HG03571 (cell line): ENCODE measurements around the gene C1orf116.

Source experiments
- ATAC-seq: cut with Tn5 transposase; IDR thresholded peaks from one replicate; pipeline ENCODE4 v1.9.1; 2021; ENCODE audit not compliant: unreplicated experiment

Gene C1orf116

DNA sequence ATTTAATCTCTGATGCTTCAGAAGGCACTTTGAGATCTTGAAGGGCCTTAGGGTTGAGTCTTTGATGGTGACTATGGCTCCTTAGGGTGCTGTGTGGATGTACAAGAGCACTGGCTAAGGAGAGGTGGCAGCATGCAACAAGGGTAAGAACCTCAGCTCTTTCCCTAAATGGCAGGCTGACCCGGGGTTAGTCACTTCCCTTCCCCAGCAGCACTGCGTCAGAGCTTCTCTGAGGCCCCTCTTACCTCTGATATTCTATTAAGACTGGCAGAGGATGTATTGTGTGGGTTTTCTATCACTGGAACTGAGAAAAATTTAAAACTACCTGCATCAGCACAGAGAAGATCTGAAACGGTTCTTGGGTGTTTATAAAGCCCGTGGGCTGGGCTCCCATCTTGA lies 11.8 kb downstream of the C1orf116 start:
- no peak for ATAC-seq

DNA sequence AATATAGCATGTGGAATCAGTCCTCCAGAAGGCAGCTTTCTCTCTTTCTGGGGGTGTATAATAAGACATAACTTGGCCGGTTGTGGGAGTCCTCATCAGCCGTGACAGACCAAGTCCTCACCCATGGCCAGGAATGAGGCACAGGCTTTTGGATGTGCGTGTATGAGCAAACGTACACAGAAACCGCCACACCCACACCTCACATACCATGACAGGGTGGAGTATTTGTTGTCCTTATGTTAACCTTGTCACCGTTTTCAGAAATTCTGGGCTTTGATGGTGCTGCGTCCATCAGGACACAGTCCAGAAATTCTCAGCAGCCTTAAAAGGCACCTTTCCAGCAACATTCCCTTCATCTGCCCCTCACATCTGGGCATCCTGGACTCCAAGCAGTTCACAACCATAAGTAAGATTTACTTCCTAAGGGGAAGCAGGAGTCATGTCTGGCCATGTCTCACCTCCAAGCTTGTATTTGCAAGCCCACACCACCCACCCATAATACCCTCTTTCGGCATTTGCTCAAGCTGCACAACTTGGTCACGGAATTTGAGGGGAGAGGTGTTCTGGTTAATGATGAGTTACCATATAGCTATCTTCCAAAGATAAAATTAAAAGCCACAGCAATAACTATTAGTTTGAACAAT lies 12.4 kb downstream of the C1orf116 start:
- ATAC-seq = no peak

DNA sequence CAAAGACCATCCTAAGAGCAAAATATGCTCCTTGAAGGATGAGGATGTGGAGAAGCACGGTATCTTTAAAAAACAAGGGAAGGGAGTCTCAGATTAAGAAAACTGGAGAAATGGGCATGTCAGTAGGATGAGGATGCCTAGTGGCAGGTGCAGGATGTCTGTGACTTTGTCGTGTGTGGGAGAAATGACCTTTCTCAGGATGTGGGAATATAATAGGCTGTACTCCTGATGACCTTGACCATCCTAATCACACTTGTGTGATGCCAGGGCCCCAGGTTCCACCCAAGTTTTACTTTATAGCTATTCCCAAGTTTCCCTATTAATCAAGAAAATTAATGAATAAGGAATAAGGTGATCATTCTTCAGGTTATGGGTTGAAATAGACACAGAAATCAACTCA lies 12.9 kb downstream of the C1orf116 start:
- ATAC-seq = no peak

DNA sequence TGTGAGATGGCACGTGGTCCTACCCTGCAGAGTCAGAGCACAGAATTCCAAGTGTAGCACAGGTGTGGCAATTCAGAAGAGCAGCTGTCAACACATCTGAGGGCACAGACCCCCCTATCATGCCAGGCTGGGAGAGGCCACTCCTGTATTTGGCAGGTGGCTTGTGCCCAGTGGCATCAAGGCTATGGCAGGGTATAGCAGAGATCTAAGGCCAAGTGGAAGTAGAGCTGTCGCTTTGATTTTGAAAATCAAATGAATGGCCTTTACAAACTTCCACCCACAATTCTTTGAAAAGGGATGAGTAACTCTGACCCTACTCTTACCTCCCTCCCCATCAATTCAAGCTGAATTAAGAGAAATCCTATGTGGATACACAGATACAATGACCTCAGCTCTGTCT lies 13.4 kb downstream of the C1orf116 start:
- no peak for ATAC-seq

DNA sequence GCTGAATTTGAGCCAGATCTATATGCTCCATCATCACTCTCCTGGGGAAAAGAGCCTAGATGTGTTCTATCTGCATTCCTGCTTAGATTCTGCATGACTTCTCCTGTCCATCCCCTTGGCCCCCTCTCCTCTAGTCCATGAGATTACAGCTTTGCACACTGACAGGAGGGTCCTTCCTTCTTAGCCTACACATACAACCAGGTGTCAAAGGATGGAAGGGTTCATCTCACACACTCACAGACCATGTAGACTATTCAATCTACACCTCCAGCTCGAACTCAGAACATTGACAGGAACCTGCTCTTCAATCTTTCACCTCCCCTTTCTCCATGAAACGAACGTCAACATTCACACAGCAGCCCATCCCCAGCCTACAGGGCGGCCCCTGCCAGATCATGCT lies 13.8 kb downstream of the C1orf116 start:
- no peak for ATAC-seq

DNA sequence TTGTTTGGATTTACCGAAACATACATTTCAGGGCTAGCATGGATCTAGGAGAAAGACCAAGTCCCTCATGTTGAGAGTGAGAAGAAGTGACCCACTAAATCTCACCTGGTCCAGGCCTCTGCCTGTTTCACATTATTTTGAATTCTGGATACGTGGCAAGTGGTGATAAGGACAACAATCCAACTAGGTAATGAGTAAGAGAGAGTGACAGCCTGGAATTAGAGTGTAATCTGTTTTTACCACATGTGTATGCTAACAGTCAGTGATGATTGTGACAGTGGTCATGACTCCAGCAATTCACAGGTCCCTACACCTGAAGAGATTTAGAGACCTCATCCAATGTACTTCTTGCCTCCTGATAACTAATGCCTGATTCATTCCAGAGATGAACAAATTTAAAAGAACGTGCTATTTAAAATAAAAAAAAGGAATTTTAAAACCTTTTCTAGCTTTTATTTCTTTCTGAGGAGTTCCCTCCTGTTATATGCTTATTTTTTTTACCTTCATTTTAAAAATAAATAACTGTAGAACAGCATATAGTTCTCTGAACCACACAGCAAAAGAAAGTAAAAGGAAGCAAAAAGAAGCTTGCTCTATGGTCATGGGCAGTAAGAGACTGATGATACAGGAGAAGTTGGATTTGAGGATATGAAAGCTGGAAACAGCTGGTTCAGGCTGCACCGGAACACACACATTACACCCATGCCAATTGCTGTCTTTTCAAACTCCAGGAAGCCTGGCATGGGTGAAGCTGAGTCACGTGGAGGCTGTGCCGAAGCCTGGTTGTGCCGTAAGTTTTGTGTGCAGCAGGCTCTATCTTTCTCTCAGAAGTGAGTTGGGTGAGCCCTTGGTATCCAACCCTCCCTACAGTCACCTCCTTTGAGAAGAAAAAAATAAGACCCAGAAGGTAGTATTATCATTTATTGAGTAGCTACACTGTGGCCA lies 14.7 kb downstream of the C1orf116 start:
- no peak for ATAC-seq

DNA sequence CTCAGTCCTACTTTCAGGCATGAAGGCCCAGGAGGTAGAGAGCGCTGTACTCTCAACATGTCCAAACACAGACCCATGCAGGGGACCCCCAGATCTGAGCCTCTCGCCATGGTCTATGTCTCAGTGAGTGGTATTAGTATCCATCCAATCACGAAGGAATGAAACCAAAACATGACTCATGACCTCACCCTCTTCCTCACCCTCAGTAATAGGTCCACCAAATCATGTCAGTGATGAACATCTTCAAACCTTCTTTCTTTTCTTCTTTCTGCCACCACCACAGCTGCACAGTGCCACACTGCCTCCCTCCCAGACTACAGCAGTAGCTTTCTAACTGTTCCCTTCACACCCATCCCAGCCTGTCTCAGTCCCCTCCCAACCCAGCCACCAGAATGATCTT lies 16.8 kb downstream of the C1orf116 start:
- no peak for ATAC-seq

DNA sequence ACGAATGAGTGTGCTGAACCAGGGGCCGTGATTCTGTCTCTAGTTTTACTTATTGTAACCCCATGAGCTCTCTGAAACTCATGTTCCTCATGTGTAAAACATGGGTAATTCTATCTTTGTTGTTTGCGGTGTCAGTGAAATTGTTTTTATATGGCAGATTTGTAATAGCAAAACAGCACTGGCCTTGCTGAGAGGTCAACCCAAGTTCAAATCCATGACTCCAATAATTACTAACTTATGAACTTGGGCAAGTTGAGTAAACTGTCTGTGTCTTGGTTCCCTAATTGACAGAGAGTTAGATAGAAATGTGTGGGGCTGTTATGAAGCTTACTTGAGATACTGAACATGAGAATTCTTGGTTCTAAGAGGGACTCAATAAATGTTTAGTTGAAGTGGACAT lies 17.8 kb downstream of the C1orf116 start:
- ATAC-seq = no peak

DNA sequence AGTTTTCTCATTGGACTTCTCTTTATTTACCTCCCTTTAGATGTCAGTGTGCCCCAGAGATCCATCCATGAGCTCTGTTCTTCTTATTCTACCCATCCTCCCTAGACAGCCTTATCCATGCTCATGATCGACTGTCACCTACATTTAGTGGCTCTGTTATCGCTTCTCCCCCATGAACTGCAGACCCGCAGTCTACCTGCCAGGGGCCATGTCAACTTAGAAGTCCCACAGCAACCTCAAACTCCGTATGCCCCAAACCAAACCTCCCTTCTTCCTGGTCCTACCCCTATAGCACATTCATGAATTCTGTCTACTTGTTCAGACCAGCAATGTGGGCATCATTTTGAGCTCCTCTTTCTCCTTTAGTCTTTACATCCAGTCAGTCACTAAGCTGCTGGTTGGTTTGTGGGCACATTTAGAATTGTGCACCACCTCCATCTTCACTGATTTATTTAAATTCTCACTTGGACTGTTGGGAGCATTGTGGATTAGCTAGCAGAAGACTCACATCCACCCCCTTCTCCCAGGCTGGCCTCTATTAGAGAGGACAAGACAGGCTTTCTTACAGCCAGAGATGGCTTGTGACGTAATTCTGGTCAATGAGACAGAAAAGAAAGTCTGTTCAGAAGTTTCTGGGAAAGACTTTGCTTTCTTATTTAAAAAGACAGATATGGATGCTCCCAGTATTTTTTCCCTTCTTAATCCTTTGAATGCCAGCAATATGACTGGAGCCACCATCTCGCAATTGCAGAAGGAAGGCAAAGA lies 19.1 kb downstream of the C1orf116 start:
- ATAC-seq = no peak

DNA sequence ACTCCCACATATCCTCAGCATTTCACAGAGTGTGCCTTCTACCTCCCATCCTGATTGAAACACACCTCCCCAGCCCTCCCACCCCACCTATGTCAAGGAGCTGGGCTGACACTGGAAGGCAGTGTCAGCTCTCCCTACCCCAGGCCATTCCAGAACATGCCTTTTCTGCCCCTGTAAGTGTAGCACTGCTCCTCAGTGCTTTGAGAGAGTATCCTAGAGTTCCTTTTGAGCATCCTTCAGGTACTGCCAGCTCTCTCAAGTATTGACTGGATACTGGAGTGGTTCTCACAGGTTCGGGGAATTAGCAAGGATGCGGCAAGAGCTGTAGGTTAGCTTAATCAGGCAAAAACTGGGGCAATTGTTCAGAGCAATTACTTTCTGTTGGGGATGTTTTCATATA lies 21.8 kb downstream of the C1orf116 start:
- no peak for ATAC-seq

DNA sequence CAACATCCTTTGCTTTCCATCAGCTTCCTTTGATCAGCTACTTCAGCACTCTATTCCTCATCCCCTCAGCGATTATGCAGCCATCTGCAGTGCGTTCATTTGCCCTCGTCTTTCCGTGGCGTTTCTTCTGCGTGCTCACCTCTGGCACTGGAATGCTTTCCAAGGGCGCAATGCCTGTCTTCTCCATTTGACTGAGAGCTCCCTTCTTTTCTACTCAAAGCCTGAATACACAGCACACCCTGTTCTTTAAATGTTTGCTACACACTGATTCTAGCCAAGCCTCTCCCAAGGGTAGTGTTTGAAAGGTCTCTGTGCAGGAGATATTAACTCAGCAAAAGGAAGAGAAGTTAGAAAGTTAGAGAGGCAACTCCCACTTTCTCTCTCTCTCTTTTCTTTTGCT lies 22.6 kb downstream of the C1orf116 start:
- no peak for ATAC-seq

DNA sequence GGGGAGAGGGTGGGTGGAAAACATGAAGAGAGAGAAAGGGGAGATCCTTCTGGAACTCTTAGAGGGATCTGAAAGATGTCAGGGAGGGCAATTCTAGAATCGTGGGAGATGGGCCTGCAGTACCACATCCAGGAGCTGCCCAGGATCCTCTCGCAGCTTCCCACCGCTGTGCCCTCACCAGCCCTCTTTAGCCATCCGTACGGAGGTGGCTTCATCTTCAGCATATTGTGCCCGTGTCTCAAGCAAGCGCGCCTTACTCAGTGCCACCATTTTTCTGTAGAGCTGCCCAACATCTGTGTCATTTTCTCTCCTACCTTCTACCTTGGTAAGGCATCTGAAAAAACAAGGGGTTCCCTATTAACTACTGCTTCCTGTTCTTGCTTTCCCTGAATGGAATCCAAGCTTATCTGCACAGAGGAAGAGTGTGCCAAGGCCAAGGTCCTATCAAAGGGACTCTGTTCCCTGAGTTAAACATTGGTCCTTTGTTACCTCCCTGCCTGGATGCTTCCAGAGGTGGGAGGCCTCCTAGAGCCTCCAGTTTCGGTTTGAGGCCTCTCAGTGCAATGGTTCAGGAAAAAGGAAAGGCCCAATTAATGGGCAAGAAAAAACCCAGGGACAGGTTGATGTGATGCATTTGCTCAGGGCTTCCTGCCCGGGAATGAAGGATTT lies 23.2 kb downstream of the C1orf116 start:
- ATAC-seq = no peak

DNA sequence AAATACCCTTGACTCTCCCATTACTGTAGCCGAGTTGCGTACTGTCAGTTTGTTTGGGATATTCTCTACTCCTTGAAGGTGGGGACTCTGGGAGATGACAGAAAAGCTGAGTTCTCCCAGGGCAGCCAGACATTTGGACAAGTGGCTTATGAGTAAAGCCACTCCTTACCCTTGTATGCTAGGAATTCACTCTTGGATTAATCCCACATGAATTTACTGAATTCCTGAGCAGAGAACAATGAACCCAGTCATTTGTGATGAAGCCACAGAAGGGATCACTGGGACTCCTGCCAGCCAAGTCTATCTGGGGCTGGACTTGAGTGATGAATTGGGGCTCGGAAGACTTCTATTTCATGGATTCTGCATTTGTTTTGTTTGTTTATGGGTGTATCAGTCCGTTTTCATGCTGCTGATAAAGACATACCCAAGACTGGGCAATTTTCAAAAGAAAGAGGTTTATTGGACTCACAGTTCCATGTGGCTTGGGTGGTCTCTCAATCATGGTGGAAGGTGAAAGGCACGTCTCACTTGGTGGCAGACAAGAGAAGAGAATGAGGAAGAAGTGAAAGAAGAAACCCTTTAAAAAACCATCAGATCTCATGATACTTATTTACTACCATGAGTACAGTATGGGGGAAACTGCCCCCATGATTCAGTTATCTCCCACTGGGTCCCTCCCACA lies 25.1 kb downstream of the C1orf116 start:
- no peak for ATAC-seq

DNA sequence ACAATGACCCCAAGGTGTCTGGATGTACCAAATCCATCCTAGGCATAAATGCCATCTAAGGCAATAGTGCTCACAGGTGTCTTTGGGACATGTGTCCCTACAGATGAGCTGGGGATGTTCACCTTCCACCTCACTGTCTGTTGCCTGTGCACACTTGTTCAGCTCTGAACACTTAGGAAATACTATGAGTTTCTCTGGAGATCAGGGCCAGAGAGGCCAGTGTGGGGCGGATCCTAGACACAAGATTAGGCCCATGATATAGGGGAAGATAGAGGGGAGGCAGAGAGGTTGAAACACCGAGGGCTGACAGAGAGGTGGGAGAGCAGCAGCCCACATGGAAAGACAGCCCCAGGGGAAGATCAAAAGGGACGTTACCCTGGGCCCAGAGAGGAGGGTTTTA lies 25.6 kb downstream of the C1orf116 start:
- no peak for ATAC-seq

DNA sequence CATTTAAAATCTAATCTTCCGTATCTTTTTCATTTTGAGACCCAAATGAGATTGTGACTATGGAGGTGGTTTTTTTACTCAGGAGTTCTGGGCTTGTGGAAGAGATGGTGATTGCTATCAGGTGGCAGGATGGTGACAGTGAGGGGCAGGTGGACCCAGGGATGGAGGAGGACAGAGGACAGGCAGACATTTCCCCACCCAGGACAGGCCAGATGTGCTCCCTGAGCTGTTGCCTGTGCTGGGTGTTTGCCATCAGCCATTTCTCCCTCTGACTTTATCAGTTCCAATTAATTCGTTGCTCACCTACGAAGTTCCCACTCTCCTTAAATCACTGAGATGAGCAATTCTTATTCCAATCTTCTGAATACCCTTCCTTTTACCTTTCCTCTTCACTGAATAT lies 26.5 kb downstream of the C1orf116 start:
- ATAC-seq = no peak

DNA sequence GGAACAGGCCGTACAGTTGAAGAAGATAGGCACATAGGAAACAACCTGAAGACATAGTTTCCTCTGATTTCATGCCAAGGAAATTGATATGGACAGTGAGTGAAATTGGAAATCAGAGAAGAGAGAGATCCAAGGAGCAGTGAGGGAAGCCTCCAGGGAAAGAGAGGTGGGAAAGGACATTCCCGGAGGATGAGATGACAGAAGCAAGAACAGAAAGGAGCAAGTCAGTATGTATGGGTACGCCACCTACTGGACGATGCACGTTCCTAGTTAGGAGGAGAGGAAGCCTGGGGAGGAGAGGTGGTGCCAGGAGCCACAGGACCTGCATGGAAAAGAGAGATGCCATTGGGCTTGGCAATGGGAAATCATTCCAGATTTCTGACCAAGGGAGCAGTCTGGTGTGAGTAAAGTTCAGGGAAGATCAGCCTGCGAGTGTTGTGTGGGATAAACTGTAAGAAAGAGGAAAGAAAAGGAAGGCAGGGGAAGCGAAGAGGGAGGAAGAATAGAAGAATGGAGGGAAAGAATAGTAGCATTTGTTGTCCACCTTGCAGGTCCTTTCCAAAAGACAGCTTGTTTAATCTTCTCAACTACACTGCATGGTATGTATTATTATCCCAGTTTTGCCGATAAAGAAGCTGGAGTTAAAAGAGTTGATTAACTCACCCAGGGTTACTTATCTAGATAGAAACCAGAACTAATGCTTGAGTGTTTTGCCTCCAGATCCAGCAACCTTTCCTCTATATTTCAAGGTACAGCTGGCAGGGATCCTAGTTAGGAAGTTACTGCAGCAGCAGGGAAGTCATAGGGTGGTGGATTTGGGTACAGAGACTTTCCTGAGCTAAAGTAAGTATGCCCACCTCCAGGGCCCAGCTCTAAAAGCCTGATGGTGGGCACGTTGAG lies 27.4 kb downstream of the C1orf116 start:
- ATAC-seq = no peak

DNA sequence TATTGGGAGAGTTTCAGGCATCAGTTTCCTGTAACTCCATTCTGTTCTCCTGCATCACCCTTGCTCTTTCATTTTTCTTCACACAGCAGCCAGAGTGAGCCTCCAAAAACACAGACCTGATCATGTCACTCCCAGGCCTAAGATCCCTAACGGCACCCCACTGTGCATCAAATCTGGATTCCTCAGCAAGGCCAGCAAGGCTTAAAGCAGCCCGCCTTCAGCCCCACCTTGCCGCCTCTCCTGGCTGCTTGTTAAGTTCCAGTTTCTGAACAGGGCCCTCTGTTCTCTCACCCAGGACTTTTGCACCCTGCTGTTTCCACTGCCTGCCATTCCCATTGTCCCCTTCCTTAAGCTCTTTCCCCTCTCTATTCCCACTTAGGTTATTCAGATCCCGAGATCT lies 29.3 kb downstream of the C1orf116 start:
- no peak for ATAC-seq

DNA sequence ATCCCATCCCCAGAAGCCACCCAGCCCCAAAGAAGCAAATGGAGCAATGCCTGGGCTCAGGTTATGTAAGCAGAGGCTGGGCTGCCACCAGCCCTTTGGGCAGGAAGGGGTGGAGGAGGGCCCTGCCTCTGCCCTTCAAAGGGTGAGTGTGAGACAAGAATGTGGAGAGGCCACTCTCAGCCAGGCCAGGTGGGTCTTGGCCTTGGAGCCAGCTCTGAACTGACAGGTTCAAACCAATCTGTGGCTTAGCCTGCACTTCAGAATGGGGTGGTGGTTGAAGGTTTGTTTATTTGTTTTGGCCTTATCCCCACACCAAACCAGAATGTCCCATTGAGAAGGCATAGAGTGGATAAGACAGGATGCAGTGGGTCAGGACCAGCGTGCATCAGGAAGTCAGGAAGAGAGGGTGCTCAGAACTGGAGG lies 29.8 kb downstream of the C1orf116 start:
- no peak for ATAC-seq

DNA sequence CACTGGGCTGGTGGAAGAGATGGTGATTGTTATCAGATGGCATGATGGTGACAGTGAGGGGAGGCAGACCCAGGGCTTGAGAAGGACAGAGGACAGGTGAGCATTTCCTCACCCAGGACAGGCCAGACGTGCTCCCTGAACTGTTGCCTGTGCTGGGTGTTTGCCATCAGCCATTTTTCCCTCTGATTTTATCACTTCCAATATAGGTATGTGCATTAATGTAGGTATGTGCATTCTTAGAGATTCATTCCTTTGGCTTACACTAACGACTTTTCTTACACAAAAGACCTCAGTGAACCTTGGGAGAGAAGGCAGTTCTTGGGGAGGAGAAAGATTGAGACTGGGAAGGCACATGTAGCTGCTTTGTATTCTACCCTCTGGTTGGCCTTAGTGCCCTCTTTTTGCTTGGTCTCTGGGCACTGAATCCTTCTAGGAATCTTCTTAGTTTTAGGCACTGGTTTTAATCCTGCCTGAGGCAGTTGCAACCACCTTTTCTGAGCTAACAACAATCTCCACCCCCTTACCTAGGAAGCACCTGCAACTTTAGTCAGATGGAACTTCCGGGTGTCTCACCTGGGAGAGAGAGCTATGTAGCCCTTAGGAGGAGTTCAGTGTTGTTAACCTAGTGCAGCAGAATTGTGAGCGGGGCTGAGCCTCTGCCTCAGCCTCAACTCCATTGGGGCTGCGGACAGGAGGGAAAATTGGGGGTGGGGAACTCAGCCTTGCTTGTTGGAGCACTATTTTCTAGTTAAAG lies 30.9 kb downstream of the C1orf116 start:
- ATAC-seq = no peak
